KMS-11 (cell line): Measurements from ENCODE around the gene TMEM209.

Source experiments
- H2AFZ ChIP-seq: fragments of 200-600 bp; sonication (generic); 2 replicates; pipeline ENCODE4 v1.6.1; 2016; ENCODE audit warnings: antibody characterized with exemption, mixed run types, low read depth
- H3K27ac ChIP-seq: fragments of 200-600 bp; sonication (generic); 2 replicates; pipeline ENCODE4 v1.6.1; 2016; ENCODE audit warnings: mild to moderate bottlenecking, mixed run types
- H3K27me3 ChIP-seq: fragments of 200-600 bp; sonication (generic); 2 replicates; pipeline ENCODE4 v1.6.1; 2017; ENCODE audit warnings: mild to moderate bottlenecking, low read depth, mixed run types, moderate library complexity; ENCODE audit not compliant: insufficient read depth
- H3K36me3 ChIP-seq: fragments of 200-600 bp; sonication (generic); 2 replicates; pipeline ENCODE4 v1.6.1; 2017; ENCODE audit warnings: mild to moderate bottlenecking, mixed run types; ENCODE audit not compliant: insufficient read depth
- H3K4me1 ChIP-seq: fragments of 200-600 bp; sonication (generic); 2 replicates; pipeline ENCODE4 v1.6.1; 2016; ENCODE audit warnings: mild to moderate bottlenecking, low read depth, mixed run types; ENCODE audit not compliant: poor library complexity, severe bottlenecking
- H3K4me2 ChIP-seq: fragments of 200-600 bp; sonication (generic); 2 replicates; pipeline ENCODE4 v1.7.0; 2016; ENCODE audit warnings: mild to moderate bottlenecking, mixed run types
- H3K4me3 ChIP-seq: fragments of 200-600 bp; sonication (generic); IDR thresholded peaks from 2 replicates; pipeline ENCODE4 v1.6.1; 2017; ENCODE audit warnings: low read depth, low read length, mixed read lengths; ENCODE audit not compliant: insufficient read depth
- H3K79me2 ChIP-seq: fragments of 200-600 bp; sonication (generic); 2 replicates; pipeline ENCODE4 v1.6.1; 2016; ENCODE audit warnings: low read depth, mixed run types; ENCODE audit not compliant: insufficient read depth
- H3K9ac ChIP-seq: fragments of 200-600 bp; sonication (generic); 2 replicates; pipeline ENCODE4 v1.6.1; 2016; ENCODE audit warnings: mild to moderate bottlenecking, mixed run types
- H4K20me1 ChIP-seq: fragments of 200-600 bp; sonication (generic); 2 replicates; pipeline ENCODE4 v1.6.1; 2016; ENCODE audit warnings: mild to moderate bottlenecking, mixed run types; ENCODE audit not compliant: insufficient read depth
- CTCF ChIP-seq: fragments of 200-600 bp; sonication (generic); conservative IDR thresholded peaks from 2 replicates; pipeline ENCODE4 v1.6.1; 2017; ENCODE audit warnings: low read depth, mild to moderate bottlenecking, antibody characterized with exemption, low read length, moderate library complexity, mixed read lengths

TMEM209 gene

GRCh38 chr7:130145424-130146100 is 59.6 kb downstream of the TMEM209 start:
- Histone ChIP-seq H3K4me1 (no peaks in the 10 kb centered on the region), H3K4me2 (no peak overlapping the region), H3K36me3 (no peaks in the 10 kb centered on the region), H2AFZ (no peak overlapping the region), H3K9ac (no peak overlapping the region), H3K27ac (no peak overlapping the region), H3K27me3 (no peaks in the 10 kb centered on the region), H3K4me3 (no peak overlapping the region), H4K20me1 (no peaks in the 10 kb centered on the region), H3K79me2 (no peaks in the 10 kb centered on the region)
- TF ChIP-seq CTCF, result no peak

GRCh38 chr7:130144312-130145171 is 60.7 kb downstream of the TMEM209 start:
- Histone ChIP-seq H3K9ac (no peak overlapping the region), H3K4me1 (no peaks in the 10 kb centered on the region), H3K27ac (no peak overlapping the region)

DNA sequence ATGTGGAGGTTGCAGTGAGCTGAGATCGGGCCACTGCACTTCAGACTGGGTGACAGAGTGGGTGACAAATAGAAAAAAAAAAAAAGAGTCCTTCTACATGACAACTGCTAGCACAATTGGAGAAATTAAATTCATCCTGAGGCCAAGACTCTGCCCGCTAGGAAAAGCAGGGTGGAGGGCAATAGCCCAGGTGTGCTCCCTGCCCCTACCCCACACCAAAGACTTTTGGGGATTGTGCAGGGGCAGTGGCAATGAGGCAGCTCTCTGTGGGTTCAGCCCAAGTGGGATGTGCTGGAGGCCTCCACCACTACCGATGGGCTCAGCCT is 61.3 kb downstream of the TMEM209 start:
- no peaks in the 10 kb centered on the region for H3K4me1 ChIP-seq
- no peak overlapping the region for H3K4me2 ChIP-seq
- no peak overlapping the region for H3K4me3 ChIP-seq
- no peak overlapping the region for H3K9ac ChIP-seq
- H3K27me3 ChIP-seq, result no peaks in the 10 kb centered on the region
- no peaks in the 10 kb centered on the region for H3K79me2 ChIP-seq
- no peaks in the 10 kb centered on the region for H3K36me3 ChIP-seq
- no peaks in the 10 kb centered on the region for H4K20me1 ChIP-seq
- TF ChIP-seq CTCF, result no peak
- H2AFZ ChIP-seq, result no peak overlapping the region
- H3K27ac ChIP-seq, result no peak overlapping the region

More at GRCh38 chr7:130144312-130145171, 60.7 kb downstream of the TMEM209 start:
- no peaks in the 10 kb centered on the region for H4K20me1 ChIP-seq
- no peaks in the 10 kb centered on the region for H3K36me3 ChIP-seq
- H3K79me2 ChIP-seq, result no peaks in the 10 kb centered on the region
- H3K4me3 ChIP-seq, result no peak overlapping the region
- TF ChIP-seq CTCF, result no peak
- H3K27me3 ChIP-seq, result no peaks in the 10 kb centered on the region
- H2AFZ ChIP-seq, result no peak overlapping the region
- no peak overlapping the region for H3K4me2 ChIP-seq

- Histone ChIP-seq H3K4me3 (no peak overlapping the region), H3K79me2 (no peaks in the 10 kb centered on the region), H4K20me1 (no peaks in the 10 kb centered on the region), H3K27me3 (no peaks in the 10 kb centered on the region), H3K36me3 (no peaks in the 10 kb centered on the region), H3K9ac (no peak overlapping the region), H3K27ac (no peak overlapping the region), H2AFZ (no peak overlapping the region), H3K4me2 (no peak overlapping the region), H3K4me1 (no peaks in the 10 kb centered on the region)
- TF ChIP-seq CTCF, result no peak
Measured at GRCh38 chr7:130143334-130143732, 61.9 kb downstream of the TMEM209 start.
